ENCODE results near the gene C1orf159. TPM values are rescaled to one million over a fixed set of nuclear protein-coding genes. Genes with fewer than 3 reads are reported as not detected.

C1orf159 gene
- total and polyA plus RNA-seq, 2 of the 8 experiments (the other 6 are each of a cell fraction or from before 2014, with no cell fraction given) = 10.0 to 10.9 TPM

GRCh38 chr1:1165485-1165884, 49.6 kb upstream of the C1orf159 start:
- H4K91ac ChIP-seq (replicated peaks; ENCODE audit: insufficient read length, low read length) = peak overlapping the region; percentile 77
- no peak overlapping the region for H3K27ac ChIP-seq (ENCODE audit: low read depth, low read length)
- no peaks in the 10 kb centered on the region for H3K36me3 ChIP-seq (ENCODE audit: control insufficient read depth in 2 of 4, insufficient read depth in 4 of 4, low read length in 3 of 4)
- H2AFZ ChIP-seq (ENCODE audit: low read length) = no peak overlapping the region
- no peak overlapping the region for H2BK20ac ChIP-seq (ENCODE audit: low read length)
- H4K5ac ChIP-seq (ENCODE audit: insufficient read length, low read depth, low read length) = no peak overlapping the region
- H4K8ac ChIP-seq (ENCODE audit: extremely low read depth, insufficient read depth, low read length) = peak overlapping the region; percentile 72; the same call in 1 of the 2 replicates
- no peaks in the 10 kb centered on the region for H3K9me3 ChIP-seq (ENCODE audit: insufficient read depth in 2 of 2, low read depth in 1 of 2, low read length in 1 of 2)
- H3K14ac ChIP-seq (ENCODE audit: insufficient read length) = no peak overlapping the region
- WGBS, 2 experiments (ENCODE audit: extremely low coverage in 1 of 2, insufficient coverage in 1 of 2, insufficient read length in 1 of 2, insufficient replicate concordance in 2 of 2, low coverage in 1 of 2, low lambda C conversion rate in 2 of 2, missing lambda C conversion rate in 1 of 2) = 79% methylated on average over 11 of the region's 12 CpGs; no CpG with 5 or more reads in 1 of the 2 experiments
- peak overlapping the region; percentile 99 for H3K4ac ChIP-seq (replicated peaks; ENCODE audit: insufficient read length, low read depth, low read length)
- H3K27me3 ChIP-seq (replicated peaks in 1 of 4; ENCODE audit: control insufficient read depth in 3 of 4, extremely low read depth in 1 of 4, insufficient read depth in 3 of 4, low read length in 3 of 4) = no peaks in the 10 kb centered on the region
- no peak for DNase-seq (ENCODE audit: low read depth in 1 of 2, low spot score in 2 of 2)
- no peaks in the 10 kb centered on the region; the same call in 1 of the 2 replicates for H3K79me1 ChIP-seq (ENCODE audit: low read depth, low read length)
- FAIRE-seq = no peak
- H2BK120ac ChIP-seq (replicated peaks; ENCODE audit: low read depth, low read length) = no peak overlapping the region
- H3K23me2 ChIP-seq (ENCODE audit: low read depth, low read length) = peaks cover 8% of the 10 kb centered on the region; the same call in 1 of the 2 replicates
- no peaks in the 10 kb centered on the region for H4K20me1 ChIP-seq (replicated peaks in 1 of 2; ENCODE audit: control insufficient read depth in 1 of 2, insufficient read depth in 2 of 2, low read length in 2 of 2)
- no peak overlapping the region for H3K4me2 ChIP-seq (ENCODE audit: insufficient read depth in 1 of 2, low read depth in 2 of 2, low read length in 2 of 2)
- peak overlapping the region; percentile 78; the same call in 1 of the 2 replicates for H2BK5ac ChIP-seq (ENCODE audit: low read depth, low read length)
- H3K79me2 ChIP-seq (ENCODE audit: control insufficient read depth in 1 of 2, insufficient read depth in 2 of 2, low read length in 2 of 2) = no peaks in the 10 kb centered on the region; a peak in 2 of 4 replicates
- peak overlapping the region; percentile 62; the same call in 1 of the 2 replicates for H3K18ac ChIP-seq (ENCODE audit: extremely low read depth, low read length)
- no peak overlapping the region for H3K23ac ChIP-seq (ENCODE audit: insufficient read length)
- H2AK5ac ChIP-seq (ENCODE audit: low read depth, low read length) = 0 out of 2 replicates have a peak overlapping the region, but pooled peaks have one; percentile 6
- no peak overlapping the region; a peak in 1 of 7 replicates for H3K9ac ChIP-seq (replicated peaks in 1 of 4; ENCODE audit: extremely low read depth in 1 of 4, low read depth in 3 of 4, low read length in 3 of 4)
- peak overlapping the region; percentile 90 for H2BK12ac ChIP-seq (ENCODE audit: low read depth, low read length)
- CTCF ChIA-PET (ENCODE audit: partially characterized antibody) = interaction anchor here (0.8 to 1.7 kb wide), 9 partner anchors 9 to 137 kb away, joined by 3 to 8 read pairs (median 3); no protein-coding TSS in a partner anchor
- POLR2A ChIA-PET (ENCODE audit: partially characterized antibody) = interaction anchor here (0.6 to 3.8 kb wide), 5 partner anchors 9 to 72 kb away, joined by 3 to 15 read pairs (median 3); partner anchors contain the start of gene TTLL10
- no peak overlapping the region for H3K4me3 ChIP-seq (ENCODE audit: extremely low read depth in 1 of 4, insufficient read depth in 2 of 4, low read depth in 3 of 4, low read length in 4 of 4)
- H3K56ac ChIP-seq (replicated peaks; ENCODE audit: insufficient read length, low read depth, low read length) = no peak overlapping the region
- H3K4me1 ChIP-seq (replicated peaks in 1 of 4; ENCODE audit: control insufficient read depth in 3 of 4, insufficient read depth in 4 of 4, low read length in 3 of 4) = peaks cover 0 to 40% (median 21%) of the 10 kb centered on the region in 4 experiments; a peak in 6 of 7 replicates
- H2BK15ac ChIP-seq (ENCODE audit: low read length) = peak overlapping the region; percentile 1; the same call in 1 of the 2 replicates
- TF ChIP-seq CTCF (IDR thresholded peaks at IDR 0.05; ENCODE audit: control extremely low read depth in 1 of 3, insufficient read depth in 1 of 3, low read depth in 1 of 3, low read length in 3 of 3) (no peak), GTF2F1 (IDR thresholded peaks at IDR 0.05; ENCODE audit: borderline replicate concordance, low read depth, low read length) (no peak), CHD2 (IDR thresholded peaks at IDR 0.05; ENCODE audit: low read length) (no peak), TEAD4 (IDR thresholded peaks at IDR 0.05; ENCODE audit: low read depth, low read length) (no peak), MAX (IDR thresholded peaks at IDR 0.05) (no peak), TAF1 (IDR thresholded peaks at IDR 0.05; ENCODE audit: low read depth, low read length) (no peak), POU5F1 (IDR thresholded peaks at IDR 0.05; ENCODE audit: low read depth, low read length) (no peak), HDAC2 (IDR thresholded peaks at IDR 0.05; ENCODE audit: borderline replicate concordance in 1 of 2, low read depth in 2 of 2, low read length in 2 of 2) (no peak), RFX5 (IDR thresholded peaks at IDR 0.05; ENCODE audit: borderline replicate concordance, low read depth, low read length) (no peak), CBX8 (IDR thresholded peaks at IDR 0.05; ENCODE audit: borderline replicate concordance, low read depth, low read length) (no peak)

Measured in H1 (cell line).